Peyer's patch (tissue), 4 donors: ENCODE results near the gene CD63. TPM values are rescaled to one million over a fixed set of nuclear protein-coding genes. Genes with fewer than 3 reads are reported as not detected.
A peak's percentile ranks its signal among the peaks of the same experiment; 100 is the strongest.

Experiments
- DNase-seq, 3 donors: peaks; one replicate each; pipeline ENCODE4 v3.0.0-alpha.2; 2017 to 2019
- H3K27ac ChIP-seq, 4 donors: fragments of 200-600 bp; sonication (generic); one replicate each; pipeline ENCODE4 v1.5.1; 2016 to 2019
- H3K27me3 ChIP-seq, 2 donors: fragments of 200-600 bp; sonication (generic); one replicate each; pipeline ENCODE4 v1.5.1; 2019
- H3K36me3 ChIP-seq, 3 donors: fragments of 200-600 bp; sonication (generic); one replicate each; pipeline ENCODE4 v1.5.1; 2016 to 2019
- H3K4me1 ChIP-seq, 4 donors: fragments of 200-600 bp; sonication (generic); one replicate each; pipeline ENCODE4 v1.5.1; 2016 to 2019
- H3K4me3 ChIP-seq, 4 donors: fragments of 200-600 bp; sonication (generic); 1 replicate in 3 of 4; 2 replicates in 1 of 4; pipeline ENCODE4 v1.5.1; 2016 to 2019; ENCODE audit warnings: mild to moderate bottlenecking in 1 of 4
- H3K9me3 ChIP-seq, 4 donors: fragments of 200-600 bp; sonication (generic); one replicate each; pipeline ENCODE4 v1.5.1; 2016 to 2019; ENCODE audit warnings: mild to moderate bottlenecking in 1 of 4
- POLR2A ChIP-seq, 2 donors: fragments of 450-650 bp; IDR thresholded peaks; one replicate each; pipeline ENCODE4 v1.5.1; 2017; ENCODE audit warnings: antibody characterized with exemption in 2 of 2, mild to moderate bottlenecking in 2 of 2, moderate library complexity in 2 of 2
- total RNA-seq, 4 donors: library from RNA; depleted of rRNA; stranded (reverse); fragments of >200 nt; gene quantifications; one replicate each; pipeline ENCODE4 v1.1.0, GENCODE V29; 2016
- TF ChIP-seq, protein P1 (sequence below), 6 experiments: fragments of 450-650 bp in 4 of 6; fragments of 200-600 bp in 2 of 6; sonication (generic) in 1 of 6; IDR thresholded peaks; one replicate each; pipeline ENCODE4 v1.5.1; 2017 to 2019; ENCODE audit warnings: antibody characterized with exemption in 6 of 6, mild to moderate bottlenecking in 3 of 6, moderate library complexity in 1 of 6

The CD63 gene
- total RNA-seq, 4 donors from 2014 or later, result 139 to 433 (median 351) TPM

DNA sequence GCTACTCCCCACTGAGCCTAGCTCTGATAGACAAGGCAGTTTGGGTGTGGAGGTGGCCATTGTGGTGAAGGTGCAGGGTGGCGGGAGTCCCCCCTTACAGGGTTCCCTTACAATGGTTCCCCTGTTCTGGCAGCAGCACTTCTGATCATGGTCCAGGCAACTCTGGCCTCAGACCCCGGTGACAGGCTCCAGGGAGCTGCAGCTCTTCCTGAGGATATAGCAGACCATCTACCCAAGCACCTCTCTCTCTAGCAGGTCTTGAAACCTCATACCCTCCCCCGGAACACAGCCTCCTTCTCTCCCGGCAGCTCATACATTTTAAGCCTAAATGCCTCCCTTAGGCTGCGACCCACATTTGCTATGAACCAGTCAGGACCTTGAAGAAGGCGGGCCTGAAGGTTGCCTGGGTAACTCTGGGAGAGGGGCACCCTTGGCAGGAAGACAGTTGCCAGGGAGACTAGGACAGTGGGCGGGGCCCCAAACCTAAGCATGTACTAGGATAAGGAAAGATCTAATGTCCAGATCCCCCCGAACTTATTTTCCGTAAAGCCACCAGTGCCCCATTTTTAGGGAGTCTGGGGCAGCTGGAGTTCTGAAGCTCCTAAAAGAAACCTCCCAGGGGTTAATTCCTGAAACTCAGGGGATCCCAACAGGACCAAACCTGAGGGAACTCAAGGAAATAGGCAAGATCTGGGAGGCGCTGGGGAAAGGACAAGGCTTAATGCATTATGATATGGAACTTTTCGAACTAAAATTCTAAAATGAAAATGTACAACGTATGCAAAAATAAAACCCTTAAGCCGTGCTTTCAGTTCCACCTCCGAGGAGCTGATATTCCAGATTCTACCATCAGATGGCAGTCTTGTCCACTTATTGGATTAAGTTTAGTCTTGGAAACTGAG, 9.6 kb upstream of the CD63 start:
- H3K4me3 ChIP-seq, result peak overlapping the region; percentile 39 to 60 (median 47)
- peaks cover 0 to 11% (median 9%) of the 10 kb centered on the region in 4 donors for H3K4me1 ChIP-seq
- no peaks in the 10 kb centered on the region for H3K9me3 ChIP-seq
- no peaks in the 10 kb centered on the region for H3K27me3 ChIP-seq
- H3K36me3 ChIP-seq, result no peaks in the 10 kb centered on the region
- no peak for TF ChIP-seq POLR2A (IDR thresholded peaks at IDR 0.05)
- TF ChIP-seq, protein P1, sequence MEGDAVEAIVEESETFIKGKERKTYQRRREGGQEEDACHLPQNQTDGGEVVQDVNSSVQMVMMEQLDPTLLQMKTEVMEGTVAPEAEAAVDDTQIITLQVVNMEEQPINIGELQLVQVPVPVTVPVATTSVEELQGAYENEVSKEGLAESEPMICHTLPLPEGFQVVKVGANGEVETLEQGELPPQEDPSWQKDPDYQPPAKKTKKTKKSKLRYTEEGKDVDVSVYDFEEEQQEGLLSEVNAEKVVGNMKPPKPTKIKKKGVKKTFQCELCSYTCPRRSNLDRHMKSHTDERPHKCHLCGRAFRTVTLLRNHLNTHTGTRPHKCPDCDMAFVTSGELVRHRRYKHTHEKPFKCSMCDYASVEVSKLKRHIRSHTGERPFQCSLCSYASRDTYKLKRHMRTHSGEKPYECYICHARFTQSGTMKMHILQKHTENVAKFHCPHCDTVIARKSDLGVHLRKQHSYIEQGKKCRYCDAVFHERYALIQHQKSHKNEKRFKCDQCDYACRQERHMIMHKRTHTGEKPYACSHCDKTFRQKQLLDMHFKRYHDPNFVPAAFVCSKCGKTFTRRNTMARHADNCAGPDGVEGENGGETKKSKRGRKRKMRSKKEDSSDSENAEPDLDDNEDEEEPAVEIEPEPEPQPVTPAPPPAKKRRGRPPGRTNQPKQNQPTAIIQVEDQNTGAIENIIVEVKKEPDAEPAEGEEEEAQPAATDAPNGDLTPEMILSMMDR (IDR thresholded peaks at IDR 0.05), result peak; percentile 83 to 98 (median 98)
- peak in 2 of 3 donors; percentile 94 for DNase-seq
- H3K27ac ChIP-seq, result peak overlapping the region; percentile 60 to 90 (median 64)

DNA sequence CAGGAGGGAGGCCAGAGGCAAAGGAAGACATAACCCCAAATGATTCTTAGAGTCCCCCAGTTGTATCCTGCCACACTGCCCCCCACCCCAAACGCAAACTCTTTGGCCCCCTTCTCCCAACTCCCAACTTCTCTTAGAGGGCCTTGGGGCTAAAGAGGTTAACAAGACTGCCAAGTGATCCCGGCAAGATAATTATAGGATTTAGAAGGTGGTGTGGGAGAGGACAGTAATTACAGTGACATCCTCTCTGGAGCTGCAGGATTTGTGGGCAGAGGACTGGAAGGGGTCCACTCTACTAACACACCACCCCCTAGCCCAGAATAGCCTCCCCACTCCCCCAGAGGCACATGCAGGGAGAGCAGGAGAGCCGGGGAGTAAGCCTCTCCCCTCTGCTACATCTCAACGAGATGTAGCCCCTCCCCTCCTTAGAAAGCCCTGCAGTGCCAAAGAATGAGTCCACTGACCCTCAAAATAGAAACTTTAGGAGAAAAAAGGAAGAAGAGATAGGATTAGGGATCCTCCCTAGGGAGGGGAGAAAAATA, 8.8 kb upstream of the CD63 start:
- DNase-seq, result peak in 1 of 3 donors; percentile 45
- H3K4me1 ChIP-seq, result peaks cover 0 to 10% (median 8%) of the 10 kb centered on the region in 4 donors
- H3K27me3 ChIP-seq, result no peaks in the 10 kb centered on the region
- H3K36me3 ChIP-seq, result no peaks in the 10 kb centered on the region
- TF ChIP-seq POLR2A (IDR thresholded peaks at IDR 0.05), result no peak
- TF ChIP-seq, protein P1 (IDR thresholded peaks at IDR 0.05), result no peak
- peak overlapping the region; percentile 60 to 90 (median 64) for H3K27ac ChIP-seq
- no peaks in the 10 kb centered on the region for H3K9me3 ChIP-seq
- peak overlapping the region in 1 of 4 donors; percentile 45 for H3K4me3 ChIP-seq

DNA sequence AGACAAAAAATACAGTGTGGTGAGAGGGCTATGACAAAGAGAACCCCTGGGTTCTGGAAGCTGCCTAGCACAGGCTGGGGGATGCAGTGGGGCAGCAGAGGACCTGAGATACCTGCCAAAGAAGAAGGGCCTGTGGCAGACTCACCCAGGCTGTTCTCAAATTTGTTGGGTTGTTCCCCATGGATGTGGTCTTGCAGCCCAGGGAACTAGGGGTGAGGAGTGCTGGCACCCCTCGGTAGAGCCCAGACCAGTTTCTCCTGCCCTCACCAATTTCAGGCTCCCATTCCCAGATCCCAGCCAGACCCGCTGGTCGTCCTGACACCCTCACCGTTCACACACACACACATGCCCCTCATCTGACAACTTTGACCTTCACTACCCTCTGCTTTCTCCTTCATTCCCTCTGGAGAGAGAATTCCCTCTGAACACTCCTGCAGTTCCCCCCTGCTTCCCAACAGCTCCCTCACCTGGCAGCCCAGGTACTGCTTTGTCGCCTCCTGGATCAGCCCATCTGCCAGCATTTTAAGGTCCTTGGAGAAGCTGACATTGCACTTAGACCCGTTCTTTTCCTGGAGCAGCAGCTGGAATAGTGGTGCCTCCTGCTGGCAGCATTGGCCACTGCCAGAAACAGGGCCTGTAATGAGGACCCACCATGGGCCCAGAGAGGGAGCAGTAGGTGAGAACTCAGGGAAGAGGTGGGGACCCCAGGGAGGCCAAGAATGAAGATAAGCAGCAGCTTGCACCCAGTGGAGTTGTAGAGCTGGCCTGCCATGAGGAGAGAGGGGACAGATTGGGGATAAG, 8.2 kb upstream of the CD63 start:
- H3K27me3 ChIP-seq, result no peaks in the 10 kb centered on the region
- H3K36me3 ChIP-seq, result no peaks in the 10 kb centered on the region
- no peak overlapping the region for H3K4me3 ChIP-seq
- H3K4me1 ChIP-seq, result peaks cover 0 to 10% (median 7%) of the 10 kb centered on the region in 4 donors
- H3K27ac ChIP-seq, result no peak overlapping the region
- H3K9me3 ChIP-seq, result no peaks in the 10 kb centered on the region
- TF ChIP-seq, protein P1 (IDR thresholded peaks at IDR 0.05), result peak; percentile 61 to 99 (median 88)
- no peak for TF ChIP-seq POLR2A (IDR thresholded peaks at IDR 0.05)
- DNase-seq, result peak; percentile 76 to 91 (median 89)

DNA sequence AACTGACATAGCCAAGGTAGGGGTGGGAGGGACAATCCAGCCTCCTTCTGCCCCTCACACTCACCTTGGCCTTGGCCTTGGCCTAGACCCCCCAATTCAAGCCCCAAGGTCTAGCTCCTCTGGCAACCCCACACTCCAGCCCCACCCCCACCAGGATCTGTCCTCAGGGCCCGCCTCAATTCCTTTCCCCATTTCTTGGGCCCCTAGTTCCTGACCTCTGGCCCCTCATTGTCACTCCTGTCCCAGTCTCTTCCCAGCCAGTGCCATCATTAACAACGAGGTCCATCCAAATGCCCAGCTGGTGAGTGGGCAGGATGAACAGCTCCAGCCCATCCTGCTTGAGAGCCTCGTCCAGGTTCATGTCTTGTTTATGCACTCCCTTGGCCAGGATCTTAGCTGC, 7.3 kb upstream of the CD63 start:
- H3K4me3 ChIP-seq, result no peak overlapping the region
- DNase-seq, result peak in 1 of 3 donors; percentile 40
- TF ChIP-seq, protein P1 (IDR thresholded peaks at IDR 0.05), result no peak
- TF ChIP-seq POLR2A (IDR thresholded peaks at IDR 0.05), result no peak
- no peaks in the 10 kb centered on the region for H3K27me3 ChIP-seq
- H3K36me3 ChIP-seq, result no peaks in the 10 kb centered on the region
- H3K4me1 ChIP-seq, result peaks cover 0 to 14% (median 7%) of the 10 kb centered on the region in 4 donors
- no peaks in the 10 kb centered on the region for H3K9me3 ChIP-seq
- H3K27ac ChIP-seq, result no peak overlapping the region

DNA sequence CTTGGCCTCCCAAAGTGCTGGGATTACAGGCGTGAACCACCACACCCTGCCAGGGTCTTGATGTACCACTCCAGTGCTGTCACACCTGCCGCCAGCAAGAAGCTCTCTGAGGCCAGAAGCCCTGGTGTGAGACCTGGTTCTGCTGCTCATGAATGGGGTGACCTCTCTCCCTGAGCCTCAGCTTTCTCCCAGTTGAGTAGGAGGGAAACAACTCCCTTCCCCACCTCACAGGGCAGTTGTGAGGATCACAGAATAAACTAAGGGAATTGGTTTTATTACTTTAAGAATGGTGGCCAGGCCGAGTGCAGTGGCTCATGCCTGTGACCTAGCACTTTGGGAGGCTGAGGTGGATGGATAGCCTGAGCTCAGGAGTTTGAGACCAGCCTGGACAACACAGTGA, 5.8 kb upstream of the CD63 start:
- TF ChIP-seq, protein P1 (IDR thresholded peaks at IDR 0.05), result no peak
- TF ChIP-seq POLR2A (IDR thresholded peaks at IDR 0.05), result no peak
- Histone ChIP-seq H3K36me3 (no peaks in the 10 kb centered on the region), H3K27me3 (no peaks in the 10 kb centered on the region), H3K9me3 (no peaks in the 10 kb centered on the region), H3K4me3 (no peak overlapping the region), H3K27ac (no peak overlapping the region), H3K4me1 (peaks cover 0 to 22% (median 12%) of the 10 kb centered on the region in 4 donors)
- DNase-seq, result peak in 1 of 3 donors; percentile 26
